Panc1 (cell line): ENCODE measurements around the gene AGAP1. TPM values are rescaled to one million over a fixed set of nuclear protein-coding genes. Genes with fewer than 3 reads are reported as not detected.

Experiments used
- ATAC-seq: fragments of 200-7000 bp; cut with Tn5 transposase; 2 replicates; pipeline ENCODE4 v1.9.1; 2020; ENCODE audit warnings: mild to moderate bottlenecking, moderate library complexity
- BruUV-seq: library from RNA; stranded (reverse); fragments of 400-500 nt; replicated peaks from 2 replicates; lab custom pipeline; 2021; lab: Mats Ljungman, UMichigan
- CTCF ChIA-PET: fragments of 300-600 bp; sonication (Branson Sonifier 250); formaldehyde crosslinking; loops from one replicate; lab custom pipeline; 2022; ENCODE audit warnings: antibody characterized with exemption; lab: Charles Lee
- POLR2A ChIA-PET: fragments of 300-600 bp; sonication (Branson Sonifier 250); formaldehyde crosslinking; loops from one replicate; lab custom pipeline; 2022; ENCODE audit warnings: antibody characterized with exemption; lab: Charles Lee
- DNase-seq: peaks from one replicate; pipeline ENCODE4 v3.0.0-alpha.2; 2010; ENCODE audit warnings: low read depth, low spot score
- H3K27ac ChIP-seq: 2 replicates; pipeline ENCODE4 v1.5.1; 2011; ENCODE audit warnings: mild to moderate bottlenecking, low read length, inconsistent platforms
- H3K27me3 ChIP-seq: fragments of 200-500 bp; sonication (Bioruptor generic); 2 replicates; pipeline ENCODE4 v1.6.0; 2014; ENCODE audit warnings: low read length, inconsistent platforms; ENCODE audit not compliant: control insufficient read depth, insufficient read depth
- H3K36me3 ChIP-seq: fragments of 200-500 bp; sonication (Bioruptor generic); 2 replicates; pipeline ENCODE4 v1.5.1; 2014; ENCODE audit warnings: inconsistent platforms, mild to moderate bottlenecking, low read length, moderate library complexity; ENCODE audit not compliant: control insufficient read depth, insufficient read depth
- H3K4me1 ChIP-seq: 2 replicates; pipeline ENCODE4 v1.5.1; 2011; ENCODE audit warnings: inconsistent platforms, mild to moderate bottlenecking, low read length, moderate library complexity; ENCODE audit not compliant: control insufficient read depth, insufficient read depth
- H3K4me3 ChIP-seq, 2 experiments: 2 replicates each; pipeline ENCODE4 v1.5.1; 2011 to 2012; ENCODE audit warnings: low read depth in 2 of 2, low read length in 2 of 2, mild to moderate bottlenecking in 2 of 2, inconsistent platforms in 1 of 2, moderate library complexity in 1 of 2
- H3K9me3 ChIP-seq: fragments of 200-500 bp; sonication (Bioruptor generic); 2 replicates; pipeline ENCODE4 v1.5.1; 2014; ENCODE audit warnings: low read depth, mild to moderate bottlenecking, inconsistent platforms, low read length, moderate library complexity; ENCODE audit not compliant: control insufficient read depth, insufficient read depth
- POLR2AphosphoS5 ChIP-seq: IDR thresholded peaks from 2 replicates; pipeline ENCODE4 v1.6.1; 2012; ENCODE audit warnings: mild to moderate bottlenecking, low read depth, low read length, moderate library complexity
- REST ChIP-seq, 2 experiments: IDR thresholded peaks; 2 replicates each; pipeline ENCODE4 v1.6.1; 2011 to 2012; ENCODE audit warnings: low read depth in 2 of 2, control low read depth in 1 of 2, low read length in 1 of 2, mild to moderate bottlenecking in 1 of 2, moderate library complexity in 1 of 2; ENCODE audit not compliant: insufficient read depth in 1 of 2
- SIN3A ChIP-seq: IDR thresholded peaks from 2 replicates; pipeline ENCODE4 v1.6.1; 2012; ENCODE audit warnings: low read depth, mild to moderate bottlenecking, low read length, moderate library complexity, borderline replicate concordance; ENCODE audit not compliant: insufficient read depth
- TCF7L2 ChIP-seq: IDR thresholded peaks from 2 replicates; pipeline ENCODE4 v1.6.1; 2011; ENCODE audit warnings: mild to moderate bottlenecking, low read depth, low read length, inconsistent platforms
- in situ Hi-C: cut with HindIII; loops from 2 replicates; pipeline ENCODE4 v1.10.0; 2016; ENCODE audit warnings: low sequenced_read_pairs, low pct_unique_long_range_greater_than_20kb
- intact Hi-C: fragments of 100-400 bp; cut with micrococcal nuclease; formaldehyde crosslinking; loops from one replicate; pipeline ENCODE4 v1.10.0; 2022; ENCODE audit not compliant: unreplicated experiment
- total RNA-seq: library from RNA; stranded (reverse); gene quantifications from one replicate; pipeline ENCODE4 v1.2.1, GENCODE V29; 2021; ENCODE audit not compliant: unreplicated experiment
- TF ChIP-seq, protein P1 (sequence below): fragments of 450-650 bp; IDR thresholded peaks from 2 replicates; pipeline ENCODE4 v1.5.1; 2017; ENCODE audit warnings: mild to moderate bottlenecking

AGAP1 gene
- total RNA-seq, 1 experiment from 2014 or later: 38.9 TPM

DNA sequence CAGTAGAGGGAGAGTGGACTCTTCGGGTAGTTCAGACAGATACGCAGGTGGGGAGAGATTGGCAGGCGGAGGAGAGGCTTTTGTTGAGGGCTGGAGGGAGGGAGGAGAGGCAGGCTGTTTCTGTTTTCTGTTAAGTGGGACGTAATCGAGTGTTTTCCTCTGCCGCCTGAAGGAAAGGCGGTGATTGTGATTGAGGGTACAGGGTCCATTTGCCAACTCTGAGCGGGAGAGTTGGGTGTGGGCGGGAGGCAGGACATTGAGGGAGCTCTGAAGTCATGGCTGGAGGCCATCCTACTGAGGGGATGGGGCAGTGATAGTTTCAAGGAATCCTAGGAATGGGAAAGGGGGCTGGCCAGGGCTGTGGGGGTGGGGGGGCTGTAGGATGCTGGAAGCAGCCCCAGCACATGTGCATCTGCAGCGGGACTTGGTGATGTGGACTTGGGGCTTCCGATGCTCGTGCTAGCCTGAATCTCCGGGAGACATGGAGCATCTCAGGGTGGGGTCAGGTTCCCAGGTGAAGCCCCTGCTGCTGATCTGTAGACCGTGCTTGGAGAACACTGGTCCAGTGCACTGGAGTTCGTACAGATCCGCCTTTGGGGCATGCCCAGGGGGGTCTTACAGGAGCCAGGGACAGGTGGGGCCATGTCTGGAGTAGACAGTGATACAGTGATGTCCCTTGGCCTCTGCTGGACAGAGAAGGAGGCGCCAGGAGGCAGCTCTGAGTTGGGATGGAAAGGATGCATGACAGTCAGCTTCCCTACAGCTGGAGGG, 167.5 kb downstream of the AGAP1 start:
- TF ChIP-seq SIN3A: no peak
- TF ChIP-seq TCF7L2: no peak
- TF ChIP-seq, protein P1, sequence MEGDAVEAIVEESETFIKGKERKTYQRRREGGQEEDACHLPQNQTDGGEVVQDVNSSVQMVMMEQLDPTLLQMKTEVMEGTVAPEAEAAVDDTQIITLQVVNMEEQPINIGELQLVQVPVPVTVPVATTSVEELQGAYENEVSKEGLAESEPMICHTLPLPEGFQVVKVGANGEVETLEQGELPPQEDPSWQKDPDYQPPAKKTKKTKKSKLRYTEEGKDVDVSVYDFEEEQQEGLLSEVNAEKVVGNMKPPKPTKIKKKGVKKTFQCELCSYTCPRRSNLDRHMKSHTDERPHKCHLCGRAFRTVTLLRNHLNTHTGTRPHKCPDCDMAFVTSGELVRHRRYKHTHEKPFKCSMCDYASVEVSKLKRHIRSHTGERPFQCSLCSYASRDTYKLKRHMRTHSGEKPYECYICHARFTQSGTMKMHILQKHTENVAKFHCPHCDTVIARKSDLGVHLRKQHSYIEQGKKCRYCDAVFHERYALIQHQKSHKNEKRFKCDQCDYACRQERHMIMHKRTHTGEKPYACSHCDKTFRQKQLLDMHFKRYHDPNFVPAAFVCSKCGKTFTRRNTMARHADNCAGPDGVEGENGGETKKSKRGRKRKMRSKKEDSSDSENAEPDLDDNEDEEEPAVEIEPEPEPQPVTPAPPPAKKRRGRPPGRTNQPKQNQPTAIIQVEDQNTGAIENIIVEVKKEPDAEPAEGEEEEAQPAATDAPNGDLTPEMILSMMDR: no peak
- no peak for TF ChIP-seq REST (IDR thresholded peaks at IDR 0.05; ENCODE audit: insufficient read depth in 1 of 2, low read depth in 2 of 2, low read length in 1 of 2)
- no peak for TF ChIP-seq POLR2AphosphoS5
- ATAC-seq (no peak), DNase-seq (no peak)
- POLR2A ChIA-PET: no interaction called here
- H3K9me3 ChIP-seq: no peaks in the 10 kb centered on the region
- H3K4me3 ChIP-seq: no peak overlapping the region
- H3K4me1 ChIP-seq: peaks cover 9% of the 10 kb centered on the region
- no peaks in the 10 kb centered on the region for H3K36me3 ChIP-seq
- H3K27ac ChIP-seq: no peak overlapping the region
- intact Hi-C loops (no loop called here), in situ Hi-C loops (no loop called here)
- CTCF ChIA-PET: no interaction called here
- BruUV-seq: no TSS peak
- no peaks in the 10 kb centered on the region for H3K27me3 ChIP-seq

GRCh38 chr2:235661952-235662351, 168.1 kb downstream of the AGAP1 start:
- TF ChIP-seq, protein P1: no peak
- no peak for TF ChIP-seq TCF7L2
- TF ChIP-seq REST (IDR thresholded peaks at IDR 0.05; ENCODE audit: insufficient read depth in 1 of 2, low read depth in 2 of 2, low read length in 1 of 2): no peak
- no peak for TF ChIP-seq SIN3A
- no peak for TF ChIP-seq POLR2AphosphoS5
- in situ Hi-C loops: no loop called here
- no TSS peak for BruUV-seq
- Histone ChIP-seq H3K27ac (no peak overlapping the region), H3K36me3 (no peaks in the 10 kb centered on the region), H3K4me1 (peaks cover 12% of the 10 kb centered on the region), H3K9me3 (no peaks in the 10 kb centered on the region), H3K27me3 (no peaks in the 10 kb centered on the region), H3K4me3 (no peak overlapping the region)
- intact Hi-C loops: no loop called here
- DNase-seq (no peak), ATAC-seq (no peak)
- ChIA-PET CTCF (interaction anchor here (0.7 kb wide), 1 partner anchor 103 kb away, joined by 8 read pairs; no protein-coding TSS in a partner anchor), POLR2A (no interaction called here)
